Left hindlimb (tissue), 1 donor: ENCODE measurements around the gene SKIL.

ENCODE experiments used
- DNase-seq: peaks from one replicate; pipeline ENCODE4 v3.0.0-alpha.2; 2018

SKIL gene

GRCh38 chr3:170405101-170405500 is 47.6 kb downstream of the SKIL start:
- no peak for DNase-seq

GRCh38 chr3:170410428-170411029 is 53.0 kb downstream of the SKIL start:
- DNase-seq = no peak

GRCh38 chr3:170413291-170413690 is 55.8 kb downstream of the SKIL start:
- no peak for DNase-seq

GRCh38 chr3:170414202-170414663 is 56.7 kb downstream of the SKIL start:
- DNase-seq = peak; percentile 67

GRCh38 chr3:170417090-170417489 is 59.6 kb downstream of the SKIL start:
- no peak for DNase-seq

- no peak for DNase-seq
Observed at GRCh38 chr3:170418422-170419398, 61.2 kb downstream of the SKIL start, which contains the start of gene CLDN11. Gene CLDN11 (plus strand): TSS chr3:170418868. CDS start chr3:170419067, 199 bp downstream.

GRCh38 chr3:170419557-170420087 is 62.1 kb downstream of the SKIL start:
- no peak for DNase-seq

GRCh38 chr3:170420307-170420821 is 62.8 kb downstream of the SKIL start:
- DNase-seq = no peak

- DNase-seq = no peak
Observed at GRCh38 chr3:170421111-170421641, 63.7 kb downstream of the SKIL start.

GRCh38 chr3:170421758-170422157 is 64.2 kb downstream of the SKIL start:
- DNase-seq = no peak

- DNase-seq = no peak
Observed at GRCh38 chr3:170423001-170423615, 65.6 kb downstream of the SKIL start.

GRCh38 chr3:170424879-170425278 is 67.4 kb downstream of the SKIL start:
- DNase-seq = no peak

GRCh38 chr3:170425491-170426239 is 68.2 kb downstream of the SKIL start:
- no peak for DNase-seq

- no peak for DNase-seq
Observed at GRCh38 chr3:170426240-170426797, 68.8 kb downstream of the SKIL start.

GRCh38 chr3:170428095-170428494 is 70.6 kb downstream of the SKIL start:
- no peak for DNase-seq

- DNase-seq = no peak
Observed at GRCh38 chr3:170429050-170429449, 71.5 kb downstream of the SKIL start.

- DNase-seq = no peak
Observed at GRCh38 chr3:170431054-170431453, 73.5 kb downstream of the SKIL start.

- DNase-seq = no peak
Observed at GRCh38 chr3:170432416-170432815, 74.9 kb downstream of the SKIL start.

GRCh38 chr3:170436697-170437096 is 79.2 kb downstream of the SKIL start:
- no peak for DNase-seq

GRCh38 chr3:170437176-170437575 is 79.7 kb downstream of the SKIL start:
- DNase-seq = no peak

GRCh38 chr3:170437696-170438407 is 80.3 kb downstream of the SKIL start:
- no peak for DNase-seq
